ENCODE data around the gene EYA4. TPM values are rescaled to one million over a fixed set of nuclear protein-coding genes. Genes with fewer than 3 reads are reported as not detected.

The EYA4 gene
- total and polyA plus RNA-seq, 2 donors (not counting 3 experiments of a cell fraction or from before 2014, with no cell fraction given) = not detected

DNA sequence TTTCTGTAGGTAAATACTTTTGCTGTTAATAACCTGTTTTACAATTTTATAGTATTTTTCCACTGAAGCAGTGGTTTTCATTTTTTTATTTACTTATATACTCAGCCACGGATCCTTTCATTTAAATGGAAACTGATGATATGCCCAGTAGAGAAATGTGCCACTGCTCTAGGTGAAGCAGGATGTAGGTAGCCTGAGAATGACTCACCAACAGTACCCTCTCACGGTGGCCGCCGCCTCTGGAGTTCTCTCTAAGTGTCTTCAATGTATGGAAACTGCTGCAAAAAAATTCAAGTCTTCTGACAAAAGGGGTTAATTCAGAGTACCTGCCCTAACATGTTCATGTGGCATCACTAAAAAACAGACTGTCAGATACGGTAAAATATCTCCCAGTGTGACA is 6.4 kb downstream of the EYA4 start:
- Histone ChIP-seq H4K20me1 (replicated peaks; ENCODE audit: control insufficient read depth, extremely low read depth, insufficient read depth, low read length) (no peaks in the 10 kb centered on the region), H3K9ac (replicated peaks; ENCODE audit: extremely low read depth, insufficient read depth, low read length) (no peak overlapping the region), H3K9me3 (replicated peaks; ENCODE audit: control insufficient read depth, insufficient read depth, low read length) (no peaks in the 10 kb centered on the region), H3K27me3 (ENCODE audit: control insufficient read depth in 2 of 2, insufficient read depth in 2 of 2, low read length in 2 of 2) (peaks cover 19 to 60% of the 10 kb centered on the region in 2 experiments), H3K4me2 (ENCODE audit: insufficient read depth, low read length) (no peak overlapping the region), H3K4me1 (ENCODE audit: control insufficient read depth, extremely low read depth, insufficient read depth, low read length) (no peaks in the 10 kb centered on the region), H3K9me1 (replicated peaks; ENCODE audit: control insufficient read depth, extremely low read depth, insufficient read depth, low read length) (no peaks in the 10 kb centered on the region), H2AFZ (ENCODE audit: low read depth, low read length) (no peak overlapping the region), H3K4me3 (replicated peaks in 1 of 3; ENCODE audit: insufficient read depth in 1 of 3, low read depth in 1 of 3, low read length in 3 of 3) (no peak overlapping the region), H3K27ac (ENCODE audit: insufficient read depth, low read depth, low read length) (no peak overlapping the region), H3K36me3 (ENCODE audit: control insufficient read depth in 2 of 2, extremely low read depth in 1 of 2, insufficient read depth in 2 of 2, low read length in 2 of 2) (no peaks in the 10 kb centered on the region), H3K79me2 (ENCODE audit: control insufficient read depth, insufficient read depth, low read length) (no peaks in the 10 kb centered on the region)
- ChIA-PET CTCF (no interaction called here), POLR2A (no interaction called here)
- intact Hi-C loops (cut with micrococcal nuclease) (no loop called here), dilution Hi-C loops (cut with MboI; ENCODE audit: extremely low pct_ligation_motif_present, low sequenced_read_pairs) (no loop called here)
- no peak for DNase-seq (ENCODE audit: low read depth, low spot score)
- TF ChIP-seq EZH2 (IDR thresholded peaks at IDR 0.05; ENCODE audit: borderline replicate concordance, low read depth, low read length, severe bottlenecking) = no peak
- TF ChIP-seq FOS (IDR thresholded peaks at IDR 0.05; ENCODE audit: borderline replicate concordance, insufficient read depth, low read length) = no peak
- TF ChIP-seq, protein P1, sequence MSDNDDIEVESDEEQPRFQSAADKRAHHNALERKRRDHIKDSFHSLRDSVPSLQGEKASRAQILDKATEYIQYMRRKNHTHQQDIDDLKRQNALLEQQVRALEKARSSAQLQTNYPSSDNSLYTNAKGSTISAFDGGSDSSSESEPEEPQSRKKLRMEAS (IDR thresholded peaks at IDR 0.05; ENCODE audit: insufficient read depth, insufficient read length) = no peak
- TF ChIP-seq POLR2AphosphoS5 (IDR thresholded peaks at IDR 0.05; ENCODE audit: insufficient read depth, low read depth, low read length) = no peak
- TF ChIP-seq JUN (IDR thresholded peaks at IDR 0.05; ENCODE audit: borderline replicate concordance, insufficient read depth, insufficient read length, low read depth) = no peak
- TF ChIP-seq POLR2A (IDR thresholded peaks at IDR 0.05; ENCODE audit: low read depth, low read length) = no peak
- TF ChIP-seq, protein P2, sequence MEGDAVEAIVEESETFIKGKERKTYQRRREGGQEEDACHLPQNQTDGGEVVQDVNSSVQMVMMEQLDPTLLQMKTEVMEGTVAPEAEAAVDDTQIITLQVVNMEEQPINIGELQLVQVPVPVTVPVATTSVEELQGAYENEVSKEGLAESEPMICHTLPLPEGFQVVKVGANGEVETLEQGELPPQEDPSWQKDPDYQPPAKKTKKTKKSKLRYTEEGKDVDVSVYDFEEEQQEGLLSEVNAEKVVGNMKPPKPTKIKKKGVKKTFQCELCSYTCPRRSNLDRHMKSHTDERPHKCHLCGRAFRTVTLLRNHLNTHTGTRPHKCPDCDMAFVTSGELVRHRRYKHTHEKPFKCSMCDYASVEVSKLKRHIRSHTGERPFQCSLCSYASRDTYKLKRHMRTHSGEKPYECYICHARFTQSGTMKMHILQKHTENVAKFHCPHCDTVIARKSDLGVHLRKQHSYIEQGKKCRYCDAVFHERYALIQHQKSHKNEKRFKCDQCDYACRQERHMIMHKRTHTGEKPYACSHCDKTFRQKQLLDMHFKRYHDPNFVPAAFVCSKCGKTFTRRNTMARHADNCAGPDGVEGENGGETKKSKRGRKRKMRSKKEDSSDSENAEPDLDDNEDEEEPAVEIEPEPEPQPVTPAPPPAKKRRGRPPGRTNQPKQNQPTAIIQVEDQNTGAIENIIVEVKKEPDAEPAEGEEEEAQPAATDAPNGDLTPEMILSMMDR (IDR thresholded peaks at IDR 0.05; ENCODE audit: extremely low read depth in 1 of 2, insufficient read depth in 1 of 2, low read depth in 1 of 2, low read length in 2 of 2) = no peak
- TF ChIP-seq MYC (IDR thresholded peaks at IDR 0.05; ENCODE audit: low read depth, low read length) = no peak
- no peak for TF ChIP-seq GATA2 (IDR thresholded peaks at IDR 0.05; ENCODE audit: insufficient read depth, insufficient read length, low read depth, low read length)
- no TSS peak for BruUV-seq (replicated peaks)
- no peak for FAIRE-seq
